GM12875 (cell line): ENCODE measurements around the gene KRTAP4-12.
"Not testable (repeated sequence)": the region's sequence is repeated elsewhere in the genome, so short reads cannot be mapped to it uniquely, and the experiment has no call there.

Experiments used
- H3K4me3 ChIP-seq: one replicate; pipeline ENCODE4 v1.5.1; 2011; ENCODE audit warnings: low read depth, low read length, control low read depth
- TF ChIP-seq, protein P1 (sequence below): IDR thresholded peaks from 2 replicates; pipeline ENCODE4 v1.5.1; 2011; ENCODE audit warnings: low read depth, mild to moderate bottlenecking, control low read depth, inconsistent platforms, low read length, moderate library complexity, borderline replicate concordance; ENCODE audit not compliant: insufficient read depth

KRTAP4-12 gene

DNA sequence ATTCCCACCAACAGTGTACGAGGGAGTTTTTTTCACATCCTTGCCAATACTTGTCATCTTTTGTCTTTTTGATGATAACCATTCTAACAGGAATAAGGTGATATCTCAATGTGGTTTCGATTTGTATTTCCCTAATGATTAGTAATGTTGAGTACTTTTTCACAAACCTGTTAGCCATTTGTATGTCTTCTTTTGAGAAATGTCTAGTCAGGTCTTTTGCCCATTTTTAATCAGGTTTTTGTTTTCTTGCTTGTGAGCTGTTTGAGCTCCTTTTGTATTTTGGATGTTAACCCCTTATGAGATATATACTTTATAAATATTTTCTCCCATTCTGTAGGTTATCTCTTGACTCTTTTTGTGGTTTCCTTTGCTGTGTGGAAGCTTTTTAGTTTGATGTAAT, 27.5 kb upstream of the KRTAP4-12 start:
- TF ChIP-seq, protein P1, sequence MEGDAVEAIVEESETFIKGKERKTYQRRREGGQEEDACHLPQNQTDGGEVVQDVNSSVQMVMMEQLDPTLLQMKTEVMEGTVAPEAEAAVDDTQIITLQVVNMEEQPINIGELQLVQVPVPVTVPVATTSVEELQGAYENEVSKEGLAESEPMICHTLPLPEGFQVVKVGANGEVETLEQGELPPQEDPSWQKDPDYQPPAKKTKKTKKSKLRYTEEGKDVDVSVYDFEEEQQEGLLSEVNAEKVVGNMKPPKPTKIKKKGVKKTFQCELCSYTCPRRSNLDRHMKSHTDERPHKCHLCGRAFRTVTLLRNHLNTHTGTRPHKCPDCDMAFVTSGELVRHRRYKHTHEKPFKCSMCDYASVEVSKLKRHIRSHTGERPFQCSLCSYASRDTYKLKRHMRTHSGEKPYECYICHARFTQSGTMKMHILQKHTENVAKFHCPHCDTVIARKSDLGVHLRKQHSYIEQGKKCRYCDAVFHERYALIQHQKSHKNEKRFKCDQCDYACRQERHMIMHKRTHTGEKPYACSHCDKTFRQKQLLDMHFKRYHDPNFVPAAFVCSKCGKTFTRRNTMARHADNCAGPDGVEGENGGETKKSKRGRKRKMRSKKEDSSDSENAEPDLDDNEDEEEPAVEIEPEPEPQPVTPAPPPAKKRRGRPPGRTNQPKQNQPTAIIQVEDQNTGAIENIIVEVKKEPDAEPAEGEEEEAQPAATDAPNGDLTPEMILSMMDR, result no peak
- H3K4me3 ChIP-seq, result no peak overlapping the region

DNA sequence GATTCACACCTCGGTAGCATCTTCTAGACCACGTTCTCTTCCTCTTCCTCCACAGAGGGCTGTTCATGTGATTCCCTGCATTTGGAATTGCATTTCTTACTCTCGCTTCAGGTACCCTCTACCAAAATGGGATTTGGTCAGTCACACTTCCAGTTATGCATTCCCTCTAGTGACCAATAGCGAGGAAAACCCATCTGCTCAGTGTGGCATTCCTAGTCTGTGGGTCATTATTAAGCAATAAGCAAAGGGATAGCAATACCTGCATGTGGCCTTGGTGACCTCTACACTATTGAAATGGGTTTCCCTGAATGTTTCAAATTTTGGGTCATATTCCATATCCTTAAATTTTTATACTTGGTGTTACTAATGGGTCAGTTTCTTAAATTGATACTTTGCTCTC, 26.0 kb upstream of the KRTAP4-12 start:
- TF ChIP-seq, protein P1, result no peak
- H3K4me3 ChIP-seq, result no peak overlapping the region

DNA sequence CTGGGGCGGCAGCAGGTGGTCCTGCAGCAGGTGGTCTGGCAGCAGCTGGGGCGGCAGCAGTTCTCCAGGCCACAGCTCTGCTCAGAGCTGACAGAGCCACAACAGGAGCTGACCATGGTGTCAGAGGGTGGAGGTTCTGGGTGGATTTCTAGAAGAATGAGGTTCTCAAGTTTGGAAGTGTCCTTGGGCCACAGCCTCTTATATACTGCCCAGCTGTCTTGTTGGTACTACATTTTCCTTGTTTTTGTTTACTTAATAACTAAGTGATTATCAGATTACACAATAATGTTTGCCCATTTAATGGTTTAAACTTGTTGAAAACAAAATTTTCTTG, 25.6 kb upstream of the KRTAP4-12 start, which contains the start of gene KRTAP4-5:
KRTAP4-5 (minus strand) TSS at position 174 of the 334 bp plus-strand sequence; CDS start at position 116, 58 bp downstream.
- TF ChIP-seq, protein P1, result no peak
- no peak within 1 kb of the TSS for H3K4me3 ChIP-seq

DNA sequence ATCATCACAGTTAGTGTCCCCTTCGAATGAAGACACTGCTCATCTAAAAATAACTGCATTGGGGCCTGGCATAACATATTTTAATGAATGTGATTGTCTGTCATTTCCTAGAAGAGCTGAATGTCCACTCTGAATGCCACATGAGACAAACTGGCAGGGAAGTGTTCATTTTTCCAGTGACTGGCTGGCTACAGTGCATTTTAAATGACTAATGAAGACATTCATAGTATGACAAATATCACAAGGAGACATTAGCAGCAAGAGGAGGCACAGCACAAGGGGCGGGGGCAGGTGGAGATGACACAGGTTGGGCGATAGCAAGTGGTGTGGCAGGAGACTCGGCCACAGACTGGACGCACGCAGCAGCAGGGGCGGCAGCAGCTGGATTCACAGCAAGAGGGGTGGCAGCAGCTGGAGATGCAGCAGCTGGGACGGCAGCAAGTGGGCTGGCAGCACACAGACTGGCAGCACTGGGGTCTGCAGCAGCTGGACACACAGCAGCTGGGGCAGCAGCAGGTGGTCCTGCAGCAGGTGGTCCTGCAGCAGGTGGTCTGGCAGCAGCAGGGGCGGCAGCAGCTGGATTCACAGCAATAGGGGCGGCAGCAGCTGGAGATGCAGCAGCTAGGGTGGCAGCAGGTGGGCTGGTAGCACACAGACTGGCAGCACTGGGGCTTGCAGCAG, 25.1 kb upstream of the KRTAP4-12 start:
- not testable (repeated sequence) for H3K4me3 ChIP-seq

DNA sequence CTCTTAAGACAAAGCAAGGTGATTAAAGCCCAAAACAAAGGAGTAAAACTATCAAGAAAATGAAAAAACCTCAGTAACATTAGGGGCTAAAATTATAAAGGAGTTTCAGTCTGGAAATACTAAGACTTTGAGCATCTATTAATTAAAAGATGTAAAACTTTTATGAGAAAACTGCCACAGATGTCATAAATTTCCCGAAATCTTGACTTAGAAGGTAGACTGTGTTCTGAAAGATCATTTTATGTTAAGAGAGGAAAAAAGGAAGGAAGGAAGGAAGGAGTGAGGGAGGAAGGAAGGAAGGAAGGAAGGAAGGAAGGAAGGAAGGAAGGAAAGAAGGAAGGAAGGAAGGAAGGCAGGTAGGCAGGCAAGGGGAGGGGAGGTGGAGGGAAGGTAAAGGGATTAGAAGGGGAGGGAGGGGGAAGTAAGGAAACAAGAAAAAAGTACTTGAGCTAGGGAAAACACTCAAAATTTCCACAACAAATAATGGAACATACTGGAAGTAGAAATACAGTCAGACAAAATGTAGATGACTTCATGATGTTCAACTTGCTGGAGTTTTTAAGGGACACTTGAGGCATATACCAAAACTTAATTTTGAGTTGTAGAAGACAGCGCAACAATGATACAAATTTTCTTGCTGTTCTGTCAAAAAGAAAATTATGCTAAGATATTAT, 23.7 kb upstream of the KRTAP4-12 start:
- TF ChIP-seq, protein P1, result no peak
- no peak overlapping the region for H3K4me3 ChIP-seq

DNA sequence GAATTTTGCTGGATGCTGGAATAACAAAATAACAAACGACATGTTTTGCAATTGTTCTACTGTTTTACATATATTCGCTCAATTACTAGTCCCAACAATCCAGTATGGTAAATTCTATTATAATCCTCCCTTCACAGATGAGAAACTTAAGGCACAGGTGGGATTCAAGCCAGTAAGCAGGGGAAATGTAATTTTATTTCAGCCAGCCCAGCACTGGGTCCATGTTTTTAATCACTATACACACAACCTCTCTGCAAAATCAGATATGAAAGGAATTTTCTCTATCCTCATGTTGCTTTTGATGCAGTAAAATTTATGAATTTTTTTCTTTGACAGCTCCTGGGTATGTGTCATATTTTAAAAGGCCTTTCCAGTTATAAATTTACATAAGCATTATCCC, 21.3 kb upstream of the KRTAP4-12 start:
- TF ChIP-seq, protein P1, result no peak
- no peak overlapping the region for H3K4me3 ChIP-seq

DNA sequence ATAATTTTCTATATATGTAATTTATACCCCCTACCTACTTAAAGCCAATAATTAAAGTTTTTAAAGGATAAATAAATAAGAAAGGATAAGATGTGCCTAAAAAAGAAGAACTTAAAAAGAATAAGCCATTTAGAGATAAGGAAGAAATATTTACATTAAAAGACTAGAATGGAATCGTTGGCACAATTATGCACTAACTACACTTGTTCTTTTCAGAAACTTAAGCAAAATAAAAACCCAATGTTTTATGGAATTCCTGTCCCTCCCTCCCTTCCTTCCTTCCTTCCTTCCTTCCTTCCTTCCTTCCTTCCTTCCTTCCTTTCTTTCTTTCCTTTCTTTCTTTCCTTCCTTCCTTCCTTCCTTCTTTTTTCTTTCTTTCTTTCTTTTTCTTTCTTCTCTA, 20.9 kb upstream of the KRTAP4-12 start:
- TF ChIP-seq, protein P1, result no peak

DNA sequence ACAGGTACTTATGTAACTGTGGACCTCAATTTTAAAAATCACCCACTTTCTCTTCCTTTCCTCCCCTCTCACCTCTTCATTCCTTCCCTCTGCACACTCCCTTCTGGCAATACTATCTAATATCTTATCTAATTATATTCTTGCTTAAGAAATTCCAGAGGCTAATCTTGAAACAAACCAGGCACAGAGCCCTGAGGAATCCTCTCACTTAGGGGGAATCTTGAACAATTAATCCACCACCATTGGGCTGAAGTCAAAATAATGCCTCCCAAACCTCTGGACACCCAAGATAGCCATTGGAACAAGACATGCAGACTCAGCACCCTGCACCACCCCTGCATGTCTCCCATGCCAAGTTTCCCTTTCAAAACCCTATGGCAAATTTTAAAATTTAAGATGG, 17.4 kb upstream of the KRTAP4-12 start:
- no peak overlapping the region for H3K4me3 ChIP-seq
- TF ChIP-seq, protein P1, result no peak

More for the DNA sequence above, 20.9 kb upstream of the KRTAP4-12 start:
- no peak overlapping the region for H3K4me3 ChIP-seq
